ENCODE measurements around the gene SEMA3F. TPM values are rescaled to one million over a fixed set of nuclear protein-coding genes. Genes with fewer than 3 reads are reported as not detected.
A peak's percentile ranks its signal among the peaks of the same experiment; 100 is the strongest.

SEMA3F gene
- total and polyA plus RNA-seq, 8 donors = 26.0 to 56.2 (median 46.7) TPM

- no peaks in the 10 kb centered on the region for H3K27me3 ChIP-seq
- no peak overlapping the region for H3K27ac ChIP-seq
- no peaks in the 10 kb centered on the region for H3K4me1 ChIP-seq
- ATAC-seq (no peak), DNase-seq (peak in 1 of 4 donors; percentile 48)
- no peaks in the 10 kb centered on the region for H3K36me3 ChIP-seq
- no peaks in the 10 kb centered on the region for H3K9me3 ChIP-seq
- no peak for TF ChIP-seq CTCF (IDR thresholded peaks at IDR 0.05)
- no peak overlapping the region for H3K4me3 ChIP-seq
- intact Hi-C loops (cut with DNase I) = no loop called here
These were observed 58.2 kb downstream of the SEMA3F start for GRCh38 chr3:50213373-50213772.

- Histone ChIP-seq H3K27me3 (no peaks in the 10 kb centered on the region), H3K36me3 (no peaks in the 10 kb centered on the region), H3K4me3 (no peak overlapping the region), H3K27ac (no peak overlapping the region), H3K9me3 (no peaks in the 10 kb centered on the region), H3K4me1 (no peaks in the 10 kb centered on the region)
- no peak for ATAC-seq
- no peak for TF ChIP-seq CTCF (IDR thresholded peaks at IDR 0.05)
- intact Hi-C loops (cut with DNase I) = no loop called here
- no peak for DNase-seq
These were observed 59.7 kb downstream of the SEMA3F start for GRCh38 chr3:50214824-50215223.

- Histone ChIP-seq H3K9me3 (no peaks in the 10 kb centered on the region), H3K4me3 (no peak overlapping the region), H3K27ac (no peak overlapping the region), H3K4me1 (no peaks in the 10 kb centered on the region), H3K27me3 (no peaks in the 10 kb centered on the region), H3K36me3 (no peaks in the 10 kb centered on the region)
- no peak for ATAC-seq
- intact Hi-C loops (cut with DNase I) = no loop called here
- TF ChIP-seq CTCF (IDR thresholded peaks at IDR 0.05) = no peak
- DNase-seq = no peak
These were observed 60.4 kb downstream of the SEMA3F start for GRCh38 chr3:50215529-50215928.

GRCh38 chr3:50217681-50218080 is 62.6 kb downstream of the SEMA3F start:
- TF ChIP-seq CTCF (IDR thresholded peaks at IDR 0.05) = no peak
- DNase-seq (no peak), ATAC-seq (no peak)
- H3K36me3 ChIP-seq = no peaks in the 10 kb centered on the region
- H3K27ac ChIP-seq = no peak overlapping the region
- no peaks in the 10 kb centered on the region for H3K4me1 ChIP-seq
- H3K9me3 ChIP-seq = no peaks in the 10 kb centered on the region
- no peak overlapping the region for H3K4me3 ChIP-seq
- no peaks in the 10 kb centered on the region for H3K27me3 ChIP-seq
- intact Hi-C loops (cut with DNase I) = no loop called here

GRCh38 chr3:50218448-50218847 is 63.3 kb downstream of the SEMA3F start:
- H3K36me3 ChIP-seq = no peaks in the 10 kb centered on the region
- TF ChIP-seq CTCF (IDR thresholded peaks at IDR 0.05) = no peak
- no peaks in the 10 kb centered on the region for H3K9me3 ChIP-seq
- ATAC-seq (no peak), DNase-seq (no peak)
- H3K27me3 ChIP-seq = no peaks in the 10 kb centered on the region
- intact Hi-C loops (cut with DNase I) = no loop called here
- H3K4me3 ChIP-seq = no peak overlapping the region
- no peak overlapping the region for H3K27ac ChIP-seq
- H3K4me1 ChIP-seq = no peaks in the 10 kb centered on the region

Data from left lung (tissue), 10 donors.